HG03135 (cell line): Measurements from ENCODE around the gene ENTR1.
A peak's percentile ranks its signal among the peaks of the same experiment; 100 is the strongest.
"Not testable (repeated sequence)": the region's sequence is repeated elsewhere in the genome, so short reads cannot be mapped to it uniquely, and the experiment has no call there.

ENCODE experiments used
- ATAC-seq: cut with Tn5 transposase; IDR thresholded peaks from one replicate; pipeline ENCODE4 v1.9.1; 2021; ENCODE audit warnings: mild to moderate bottlenecking, moderate library complexity; ENCODE audit not compliant: unreplicated experiment

Gene ENTR1

DNA sequence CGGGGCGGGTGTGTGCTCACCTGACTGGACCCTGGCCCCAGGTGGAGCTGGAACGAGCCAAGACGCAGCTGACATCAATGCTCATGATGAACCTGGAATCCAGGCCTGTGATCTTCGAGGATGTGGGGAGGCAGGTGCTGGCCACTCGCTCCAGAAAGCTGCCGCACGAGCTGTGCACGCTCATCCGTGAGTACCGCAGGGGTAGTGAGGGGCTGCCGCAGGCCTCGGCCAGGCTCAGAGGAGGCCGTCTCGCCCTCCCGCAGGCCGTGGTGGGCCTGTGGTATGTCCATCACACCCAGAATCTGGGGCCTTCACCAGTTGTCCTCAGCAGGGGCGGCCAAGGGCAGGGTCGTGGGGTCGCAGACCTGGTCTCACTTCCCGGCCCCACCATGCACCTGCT lies 11.4 kb upstream of the ENTR1 start:
- no peak for ATAC-seq

DNA sequence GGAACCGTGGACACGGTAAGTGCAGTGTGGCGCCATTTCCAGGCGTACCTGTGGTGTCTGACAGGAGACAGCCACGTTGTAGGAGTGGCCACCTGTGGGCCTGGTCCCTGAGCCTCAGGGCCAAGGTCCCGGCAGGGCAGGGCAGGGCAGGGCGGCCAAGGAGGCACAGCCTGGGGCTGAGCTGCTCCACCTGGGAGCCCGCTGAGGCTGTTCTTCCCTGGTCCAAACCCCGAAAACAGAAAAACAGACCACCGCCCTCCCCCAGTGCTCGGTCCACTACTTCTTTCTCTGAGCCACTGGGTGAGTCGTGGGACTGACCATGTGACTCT lies 8.6 kb upstream of the ENTR1 start:
- no peak for ATAC-seq

DNA sequence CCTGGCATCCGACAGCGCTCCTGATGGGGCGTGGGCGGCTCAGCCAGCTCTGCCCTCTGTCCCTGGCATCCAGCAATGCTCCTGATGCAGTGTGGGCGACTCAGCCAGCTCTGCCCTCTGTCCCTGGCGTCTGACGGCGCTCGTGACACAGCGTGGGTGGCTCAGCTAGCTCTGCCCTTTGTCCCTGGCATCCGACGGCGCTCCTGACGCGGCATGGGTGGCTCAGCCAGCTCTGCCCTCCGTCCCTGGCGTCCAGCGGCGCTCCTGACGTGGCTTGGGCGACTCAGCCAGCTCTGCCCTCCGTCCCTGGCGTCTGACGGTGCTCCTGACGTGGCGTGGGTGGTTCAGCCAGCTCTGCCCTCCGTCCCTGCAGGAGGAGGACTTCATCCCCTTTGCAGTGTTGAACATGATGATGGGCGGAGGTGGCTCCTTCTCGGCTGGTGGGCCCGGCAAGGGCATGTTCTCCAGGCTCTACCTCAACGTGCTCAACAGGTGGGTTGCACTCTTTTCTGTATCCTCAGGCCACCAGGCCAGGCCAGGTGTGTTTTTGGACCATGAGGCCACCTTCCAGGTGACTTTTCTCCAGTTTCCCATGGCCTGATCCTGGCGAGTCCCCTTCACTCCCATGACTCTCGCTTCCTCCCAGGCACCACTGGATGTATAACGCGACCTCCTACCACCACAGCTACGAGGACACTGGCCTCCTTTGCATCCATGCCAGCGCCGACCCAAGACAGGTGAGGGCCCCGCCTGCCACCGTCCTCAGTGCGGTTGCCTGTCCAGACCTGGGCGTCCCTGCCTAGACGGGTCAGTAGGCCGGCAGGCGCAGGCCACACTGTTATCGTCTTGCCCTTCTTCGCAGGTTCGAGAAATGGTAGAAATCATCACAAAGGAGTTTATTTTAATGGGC lies 8.0 kb upstream of the ENTR1 start:
- ATAC-seq, result no peak

DNA sequence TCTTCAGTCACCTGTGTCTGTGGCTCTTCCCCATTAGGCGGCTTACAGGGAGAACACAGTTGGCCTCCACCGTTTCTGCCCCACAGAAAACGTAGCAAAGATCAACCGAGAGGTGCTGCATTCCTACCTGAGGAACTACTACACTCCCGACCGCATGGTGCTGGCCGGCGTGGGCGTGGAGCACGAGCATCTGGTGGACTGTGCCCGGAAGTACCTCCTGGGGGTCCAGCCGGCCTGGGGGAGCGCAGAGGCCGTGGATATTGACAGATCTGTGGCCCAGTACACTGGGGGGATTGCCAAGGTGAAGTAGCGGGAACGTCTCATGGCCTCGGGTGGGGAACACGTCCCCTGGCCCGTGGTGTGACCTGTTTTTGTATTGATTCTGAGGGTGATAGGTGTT lies 6.5 kb upstream of the ENTR1 start:
- ATAC-seq, result no peak

DNA sequence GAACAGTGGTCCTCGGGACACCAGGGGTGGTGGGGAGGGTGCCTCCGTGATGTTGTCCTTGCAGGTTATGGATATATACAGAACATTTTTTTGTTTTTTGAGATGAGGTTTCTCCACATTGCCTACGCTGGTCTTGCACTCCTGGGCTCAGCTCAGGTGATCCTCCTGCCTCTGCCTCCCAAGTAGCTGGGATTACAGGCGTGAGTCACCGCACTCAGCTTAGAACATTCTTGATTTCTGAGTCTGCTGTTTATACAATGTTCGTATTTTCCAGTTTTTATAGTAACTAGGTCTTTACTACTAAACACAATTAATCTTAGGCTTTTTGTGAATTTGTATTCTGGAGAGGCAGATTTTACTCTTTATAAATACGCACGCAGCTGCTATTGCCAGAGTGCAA lies 6.0 kb upstream of the ENTR1 start:
- no peak for ATAC-seq

DNA sequence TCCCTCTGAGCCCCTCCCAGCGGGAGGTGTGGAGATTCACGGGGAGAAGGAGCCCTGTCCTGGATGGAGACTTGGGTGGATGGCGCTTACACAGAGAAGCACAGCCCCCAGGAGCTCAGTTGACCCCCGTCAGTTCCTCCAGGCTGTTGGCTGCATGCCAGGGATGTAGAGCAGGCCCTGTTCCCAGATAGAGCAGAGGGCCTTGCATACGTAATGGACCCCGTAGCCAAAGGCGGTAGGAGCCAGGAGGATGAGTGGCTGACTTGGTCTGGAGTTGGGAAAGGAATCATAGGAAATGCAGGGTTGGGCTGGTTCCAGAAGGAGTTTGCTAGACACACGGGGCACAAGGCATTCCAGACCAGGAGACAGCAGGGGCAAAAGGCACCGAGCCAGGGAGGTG lies 2.5 kb upstream of the ENTR1 start:
- no peak for ATAC-seq

DNA sequence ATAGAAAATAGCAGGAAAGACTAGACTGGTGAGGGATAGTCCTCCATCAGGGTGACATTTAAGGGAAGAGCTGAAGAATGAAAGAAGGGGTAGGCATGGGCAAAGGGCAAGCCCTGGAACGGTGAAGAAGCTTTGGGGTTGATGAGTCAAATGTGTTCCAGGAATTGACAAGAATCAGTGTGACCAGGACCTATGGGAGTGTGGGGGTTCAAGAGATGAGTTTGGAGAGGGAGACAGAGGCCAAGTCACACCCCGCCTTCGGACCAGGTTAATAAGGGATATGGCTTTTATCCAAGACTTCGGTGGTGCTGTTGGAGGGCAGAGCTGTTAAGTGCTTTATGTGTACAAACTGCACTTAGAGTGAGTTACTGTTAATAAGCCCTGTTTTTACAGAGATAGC lies 964 bp upstream of the ENTR1 start:
- no peak for ATAC-seq

DNA sequence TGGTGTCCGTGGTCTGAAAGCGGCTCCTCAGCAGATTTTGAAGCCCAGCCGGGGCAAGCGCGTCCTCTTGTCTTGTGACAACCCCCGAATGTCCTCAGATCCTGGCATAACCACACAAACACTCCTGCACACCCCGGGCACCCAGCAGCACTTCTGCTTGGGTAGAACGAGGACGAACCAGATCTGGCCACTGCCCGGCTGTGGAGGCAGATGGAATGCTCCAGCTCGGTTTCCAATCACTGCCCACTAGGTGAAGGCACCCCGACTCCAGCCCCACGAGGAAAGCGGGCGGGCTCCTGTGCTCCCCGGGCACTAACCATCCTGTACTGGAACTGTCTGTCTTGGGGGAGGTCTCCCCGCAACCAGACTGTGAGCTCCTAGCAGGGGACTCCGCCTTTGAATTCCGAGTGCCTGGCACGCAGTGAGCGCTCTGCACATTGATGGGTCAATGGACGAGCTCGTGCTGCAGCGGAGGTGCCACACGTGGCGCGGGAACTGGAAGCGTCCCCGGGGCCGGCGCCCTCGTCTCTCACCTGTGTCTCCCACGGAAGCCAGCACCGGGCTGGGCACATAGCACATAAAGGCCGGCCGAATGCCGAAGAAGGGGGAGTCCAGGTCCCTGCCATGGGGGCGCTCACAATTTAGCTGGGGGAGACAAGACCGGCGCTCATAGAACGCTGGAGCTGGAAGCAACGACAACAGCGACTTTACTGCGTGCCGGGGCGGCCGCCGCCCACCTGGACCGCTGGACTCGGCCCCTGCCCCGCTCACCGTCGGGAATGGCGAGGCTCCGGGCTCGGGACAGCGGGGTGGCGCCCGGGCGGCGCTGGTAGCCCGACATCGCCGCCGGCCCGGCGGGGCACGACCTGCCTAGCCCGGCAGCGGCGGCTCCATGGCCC lies 608 bp downstream of the ENTR1 start:
- peak; percentile 14 for ATAC-seq

DNA sequence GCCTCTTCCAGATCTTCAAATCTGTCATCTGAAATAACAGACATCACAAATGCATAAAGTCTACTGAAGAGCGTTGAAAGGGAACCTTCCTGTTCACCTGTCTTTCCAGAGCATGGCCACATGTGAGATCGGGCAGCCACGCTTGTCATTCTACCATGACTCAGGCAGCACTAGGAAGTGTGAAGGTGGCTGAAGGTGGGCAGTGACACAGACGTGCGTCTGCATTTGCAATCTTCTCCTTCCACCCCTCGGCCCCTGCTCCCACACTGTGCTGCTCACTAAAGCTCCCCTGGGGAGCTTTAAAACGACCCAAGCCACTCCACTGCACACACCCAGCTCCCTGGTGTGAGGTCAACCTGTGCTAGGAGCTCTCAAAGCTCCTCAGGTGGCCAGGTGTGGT lies 2.5 kb downstream of the ENTR1 start:
- ATAC-seq, result no peak

DNA sequence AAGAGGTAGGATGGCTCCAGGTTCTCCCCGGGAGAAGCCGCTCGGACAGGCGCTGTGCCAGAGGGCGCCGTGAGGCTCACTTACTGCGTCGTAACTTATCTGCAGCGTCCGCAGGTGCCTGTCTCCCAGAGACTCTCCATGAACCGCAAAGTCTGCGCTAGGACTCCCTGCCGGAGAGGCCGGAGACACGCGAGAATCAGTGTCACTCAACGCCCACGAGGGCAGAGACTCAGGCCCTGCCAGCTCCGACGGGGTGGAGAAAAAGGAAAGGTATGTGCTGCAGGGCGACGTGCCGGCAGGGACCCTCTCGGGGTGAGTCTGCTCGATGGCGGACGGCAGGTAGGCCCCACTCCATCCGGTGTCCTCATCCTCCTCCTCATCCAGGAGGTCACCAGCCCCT lies 3.4 kb downstream of the ENTR1 start:
- ATAC-seq, result not testable (repeated sequence)

DNA sequence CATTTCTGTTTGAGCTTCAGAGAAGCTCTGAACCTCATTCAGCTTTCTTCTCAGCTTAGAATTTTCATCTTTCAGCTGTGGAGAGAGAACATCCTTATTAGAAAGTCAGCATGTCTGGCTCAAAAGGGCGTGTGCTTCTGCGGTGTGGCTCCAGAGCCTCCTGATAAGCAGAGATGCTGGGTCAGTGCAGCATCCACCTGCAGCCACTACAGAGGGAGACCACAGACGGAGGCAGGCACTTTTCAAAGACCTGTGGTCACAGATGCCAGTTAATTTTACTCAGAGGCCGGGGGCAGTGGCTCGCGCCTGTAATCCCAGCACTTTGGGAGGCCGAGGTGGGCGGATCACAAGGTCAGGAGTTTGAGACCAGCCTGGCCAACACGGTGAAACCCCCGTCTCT lies 4.5 kb downstream of the ENTR1 start:
- ATAC-seq, result not testable (repeated sequence)

DNA sequence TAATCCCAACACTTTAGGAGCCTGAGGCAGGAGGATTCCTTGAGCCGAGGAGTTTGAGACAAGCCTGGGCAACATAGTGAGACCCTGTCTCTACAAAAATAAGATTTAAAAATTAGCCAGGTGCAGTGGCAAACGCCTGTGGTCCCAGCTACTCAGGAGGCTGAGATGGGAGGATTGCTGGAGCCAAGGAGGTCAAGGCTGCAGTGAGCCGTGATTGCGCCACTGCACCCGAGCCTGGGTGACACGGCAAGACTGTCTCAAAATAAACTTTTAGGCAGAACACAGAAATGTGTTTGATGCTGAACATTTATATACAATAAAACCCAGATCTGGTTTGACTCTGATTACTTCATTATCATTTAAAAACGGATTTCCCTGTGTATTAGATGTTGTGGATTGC lies 4.9 kb downstream of the ENTR1 start:
- ATAC-seq, result no peak

DNA sequence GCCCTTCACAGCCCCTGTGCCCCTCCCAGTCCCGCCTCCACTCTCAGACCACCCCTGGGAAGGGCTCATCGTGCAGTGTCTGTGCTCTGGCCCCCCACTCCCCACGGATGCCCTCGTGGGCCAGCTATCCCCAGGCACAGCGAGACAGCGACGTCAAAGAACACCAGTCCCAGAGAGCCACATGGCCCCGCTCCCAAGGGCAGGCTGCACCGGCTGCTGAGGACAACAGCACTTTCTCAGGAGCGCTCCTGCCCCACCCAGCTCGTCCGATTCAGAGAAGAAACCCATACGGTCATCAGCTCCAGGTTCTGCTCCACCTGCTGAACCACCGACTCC lies 5.6 kb downstream of the ENTR1 start:
- no peak for ATAC-seq

DNA sequence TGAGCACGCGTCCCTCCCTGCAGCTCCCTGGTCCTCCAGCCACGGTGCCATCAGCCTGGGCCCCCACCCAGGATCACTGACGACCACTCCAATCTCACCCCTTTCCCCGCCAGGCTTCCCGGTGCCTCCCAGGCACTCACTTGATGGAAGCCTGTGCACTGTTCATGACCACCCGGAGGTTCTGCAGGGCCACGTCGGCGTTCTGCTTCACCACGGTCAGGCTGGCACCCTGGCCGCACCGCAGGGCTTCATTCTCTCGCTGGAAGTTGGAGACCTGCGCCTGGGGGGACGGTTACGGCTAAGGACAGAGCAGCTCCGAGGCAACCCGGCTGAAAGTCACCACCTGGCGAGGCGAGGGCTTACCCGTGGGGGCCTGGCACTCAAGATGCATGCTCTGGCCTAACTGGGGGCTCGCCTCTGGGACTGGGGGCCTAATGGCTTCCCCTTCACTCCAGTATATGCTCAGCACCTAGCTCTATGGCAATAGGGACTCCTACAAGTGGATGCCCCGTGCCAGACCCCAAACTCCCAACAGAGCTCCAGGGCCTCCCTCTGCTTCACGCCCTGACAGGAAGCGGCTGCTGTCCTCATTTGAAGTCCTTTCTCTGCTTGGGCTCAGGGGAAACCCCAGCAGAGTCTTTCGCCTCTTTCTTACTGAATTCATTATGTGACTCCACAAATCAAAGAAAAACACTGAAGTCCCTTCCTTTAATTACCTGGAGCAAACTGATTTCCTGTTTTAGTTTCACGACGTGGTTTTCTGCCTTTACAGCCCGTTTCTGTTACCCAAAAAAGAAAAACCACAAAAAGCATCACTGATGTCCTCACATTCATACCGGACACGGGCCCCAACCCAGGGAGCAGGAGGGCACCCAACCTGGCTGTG lies 6.3 kb downstream of the ENTR1 start:
- no peak for ATAC-seq

DNA sequence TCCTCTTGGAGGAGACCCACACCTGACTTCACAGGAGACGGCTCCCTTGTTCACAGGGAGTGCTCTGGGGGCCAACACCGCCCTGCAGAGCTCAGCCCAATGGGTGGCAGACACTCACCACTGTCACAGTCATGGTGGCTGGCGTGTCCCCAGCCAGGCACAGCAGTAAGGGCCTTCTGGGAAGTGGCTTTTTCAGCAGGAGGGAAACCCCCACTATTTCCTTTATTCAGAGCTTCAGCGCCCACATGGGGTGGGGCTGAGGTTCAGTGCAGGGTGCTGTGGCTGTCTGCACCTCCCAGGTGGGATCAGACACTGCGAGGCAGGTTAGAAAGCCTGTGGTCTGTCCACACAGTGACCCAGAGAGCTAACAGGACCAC lies 6.9 kb downstream of the ENTR1 start:
- ATAC-seq, result no peak

DNA sequence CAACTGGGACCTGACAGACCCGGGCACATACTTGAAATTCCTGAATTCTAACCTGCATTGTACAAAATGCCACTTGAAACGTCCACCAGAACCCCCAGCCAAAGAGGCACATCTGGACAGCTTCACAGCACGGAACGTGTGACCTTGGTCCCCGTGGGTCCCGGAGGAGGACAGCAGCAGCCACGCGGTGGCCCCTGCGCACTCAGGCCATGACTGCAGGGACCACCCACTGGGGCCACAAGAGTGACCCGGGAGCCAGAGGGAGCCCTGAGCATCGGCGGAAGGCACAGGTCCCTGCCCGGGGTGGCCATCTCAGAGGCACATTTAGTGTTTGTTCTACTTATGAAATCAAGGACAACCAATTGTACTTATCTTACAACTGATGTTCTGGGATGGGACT lies 8.3 kb downstream of the ENTR1 start:
- ATAC-seq, result no peak

DNA sequence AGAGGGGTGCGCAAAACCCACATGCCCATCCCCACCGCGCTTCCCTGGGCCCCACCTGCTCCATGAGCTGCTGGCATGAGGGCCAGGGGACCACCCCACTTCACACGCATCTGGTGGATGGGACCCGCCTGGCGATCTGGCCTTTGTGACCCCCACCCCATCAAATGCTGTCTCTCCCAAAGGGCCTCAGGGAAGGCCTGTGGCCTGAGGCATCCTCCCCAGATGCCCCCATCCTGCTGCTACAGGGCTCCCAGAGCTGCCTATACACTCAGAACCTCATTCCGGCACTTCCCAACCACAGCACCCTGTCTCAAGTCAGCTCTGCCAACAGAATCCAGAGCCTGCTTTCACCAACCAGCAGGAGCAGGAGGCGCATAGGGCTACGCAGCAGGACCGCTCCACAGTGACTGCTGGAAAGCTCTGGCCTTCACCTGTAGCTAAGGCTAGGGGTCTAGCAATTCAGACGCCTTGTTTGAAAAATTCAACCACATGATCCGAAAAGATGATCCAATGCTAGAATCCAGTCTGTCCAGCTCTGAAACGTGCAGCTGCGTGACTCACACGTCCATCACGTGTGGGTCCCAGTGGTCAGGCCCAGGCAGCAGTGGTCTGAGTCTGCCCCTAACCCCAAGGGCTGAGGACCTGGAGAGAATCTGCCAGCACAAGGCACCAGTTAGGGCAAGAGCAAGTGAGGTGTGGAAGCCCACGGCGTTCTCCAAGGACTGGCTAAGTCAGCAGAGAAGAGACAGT lies 9.1 kb downstream of the ENTR1 start:
- no peak for ATAC-seq

DNA sequence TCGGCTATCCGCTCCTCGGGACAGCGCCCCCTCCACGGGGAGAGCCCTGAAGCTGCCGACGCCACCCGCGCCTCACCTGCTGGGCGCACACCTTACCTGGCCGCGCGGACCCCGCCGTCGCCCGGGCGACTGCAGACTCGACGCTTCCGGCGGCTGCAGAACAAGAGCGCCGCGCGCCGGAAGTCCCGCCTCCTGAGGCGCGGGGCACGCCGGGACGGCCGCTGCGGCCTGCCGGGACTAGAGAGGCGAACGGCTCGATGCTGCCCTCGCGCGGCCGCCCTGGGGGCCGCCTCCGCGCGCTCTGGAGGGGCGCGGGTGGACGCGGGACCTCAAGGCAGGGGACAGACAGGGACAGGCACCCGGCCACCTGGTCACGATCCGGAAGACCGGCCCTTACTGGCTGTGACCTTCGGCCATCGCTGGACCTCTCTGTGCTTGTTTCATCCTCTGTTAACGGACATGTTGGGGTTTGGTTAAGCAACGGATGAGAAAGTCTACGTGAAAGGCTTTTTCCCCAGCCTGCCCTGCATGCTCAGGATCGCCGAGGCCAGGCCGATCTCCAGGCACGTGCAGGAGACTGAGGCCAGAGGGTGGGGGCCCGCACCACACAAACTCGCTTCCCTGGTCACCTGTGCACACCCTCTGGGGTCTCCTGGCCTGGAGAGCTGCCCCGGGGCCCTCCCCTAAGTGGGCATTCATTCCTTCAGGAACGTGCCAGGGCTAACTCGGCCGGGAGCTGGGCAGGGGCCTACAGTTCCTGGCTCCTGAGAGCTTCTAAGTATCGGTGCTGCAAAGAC lies 10.2 kb downstream of the ENTR1 start, which contains the start of gene SNAPC4:
Gene SNAPC4, minus strand, starts transcription at position 133 of the 797 bp plus-strand sequence. CDS start 1,742 bp downstream, outside the sequence.
- ATAC-seq, result peak; percentile 62

DNA sequence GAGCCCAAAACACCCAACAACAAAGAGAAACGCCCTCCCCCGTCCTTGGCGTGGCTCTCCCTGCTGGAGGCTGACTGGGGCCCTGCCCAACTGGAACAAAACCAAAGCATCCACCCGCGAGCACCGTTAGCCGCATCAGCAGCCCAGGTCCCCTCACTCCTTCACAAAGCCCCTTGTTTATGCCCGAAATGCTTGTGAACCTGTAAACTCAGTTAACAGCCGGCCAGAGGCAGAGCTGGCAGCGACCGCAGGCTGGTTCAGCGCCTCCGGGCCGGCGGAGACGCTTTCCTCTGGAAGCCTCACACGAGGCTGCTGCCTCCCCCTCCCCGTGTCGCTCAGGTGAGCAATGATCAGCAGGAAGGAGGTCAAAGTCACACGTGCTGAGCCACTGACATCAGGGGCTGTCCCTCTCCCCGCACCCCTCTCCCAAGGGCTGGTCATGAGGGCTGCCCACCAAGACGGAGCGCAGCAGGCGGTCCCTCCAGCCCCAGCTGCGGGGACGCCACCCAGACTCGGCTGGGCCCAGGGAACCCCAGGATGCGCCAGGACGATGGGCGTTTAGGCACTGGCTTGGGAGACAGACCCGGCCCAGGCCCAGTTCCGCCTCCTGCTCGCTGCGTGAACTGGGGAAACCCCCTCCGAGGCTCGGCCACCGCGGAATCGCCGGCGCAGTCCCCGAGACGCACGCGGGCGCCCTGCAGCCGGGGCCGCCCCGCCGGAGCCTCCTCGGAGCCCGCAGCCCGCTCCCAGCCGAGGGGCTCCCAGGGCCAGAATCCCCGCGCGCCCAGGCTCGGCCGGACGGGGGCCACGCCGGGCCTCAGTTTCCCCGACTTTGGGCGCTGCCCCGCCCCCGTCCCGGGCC lies 11.0 kb downstream of the ENTR1 start:
- ATAC-seq, result peak; percentile 26
